A549 (cell line): ENCODE results near the gene TNNI3K. TPM values are rescaled to one million over a fixed set of nuclear protein-coding genes. Genes with fewer than 3 reads are reported as not detected.

Experiments
- ATAC-seq, 2 experiments: fragments of 200-7000 bp in 1 of 2; fragments of >200 bp in 1 of 2; cut with Nextera tagmentation in 1 of 2; cut with Tn5 transposase in 1 of 2; 3 replicates each; pipeline versions ENCODE4 v1.8.0 to v1.9.1; 2018 to 2020; ENCODE audit warnings: mild to moderate bottlenecking in 1 of 2, moderate library complexity in 1 of 2
- CTCF ChIA-PET: fragments of 300-600 bp; sonication (Branson Sonifier 250); formaldehyde crosslinking; extraction: SDS; loops from one replicate; lab custom pipeline; 2021; ENCODE audit warnings: antibody characterized with exemption, inconsistent platforms; lab: Yijun Ruan, JAX
- POLR2A ChIA-PET: fragments of 350-600 bp; formaldehyde crosslinking; extraction: SDS; loops from one replicate; lab custom pipeline; 2021; ENCODE audit warnings: antibody characterized with exemption, inconsistent platforms; lab: Yijun Ruan, JAX
- DNase-seq, 2 experiments: peaks; one replicate each; pipeline versions ENCODE4 v3.0.0 to v3.0.0-alpha.2; 2011 to 2016; ENCODE audit warnings: low read depth in 1 of 2, low spot score in 1 of 2
- FAIRE-seq: peaks from 2 replicates; lab custom pipeline; 2011; peaks lifted over from hg19 to GRCh38; lab: Jason Lieb, UNC
- H3K27ac ChIP-seq, 2 experiments: fragments of >200 bp; sonication (Bioruptor Twin); formaldehyde crosslinking; 3 replicates each; pipeline ENCODE4 v1.5.1; 2016 to 2017
- H3K4me1 ChIP-seq: fragments of >200 bp; sonication (Bioruptor Twin); formaldehyde crosslinking; 3 replicates; pipeline ENCODE4 v1.6.1; 2016
- H3K4me2 ChIP-seq: fragments of >200 bp; sonication (Bioruptor Twin); formaldehyde crosslinking; 3 replicates; pipeline ENCODE4 v1.6.1; 2016
- H3K4me3 ChIP-seq: fragments of >200 bp; sonication (Bioruptor Twin); formaldehyde crosslinking; 3 replicates; pipeline ENCODE4 v1.5.1; 2016
- H3K9me3 ChIP-seq: fragments of >200 bp; sonication (Bioruptor Twin); formaldehyde crosslinking; 3 replicates; pipeline ENCODE4 v1.6.1; 2016
- ATOH8 ChIP-seq: fragments of 250-450 bp; sonication (Bioruptor Pico); IDR thresholded peaks from 2 replicates; pipeline ENCODE4 v1.5.0; 2020; ENCODE audit warnings: low read depth, mild to moderate bottlenecking, moderate library complexity
- BCL3 ChIP-seq: fragments of >200 bp; sonication (Bioruptor Twin); formaldehyde crosslinking; IDR thresholded peaks from 3 replicates; pipeline ENCODE4 v1.6.1; 2016
- BHLHE40 ChIP-seq: IDR thresholded peaks from 2 replicates; pipeline ENCODE4 v1.6.1; 2012; ENCODE audit warnings: low read depth, low read length, inconsistent platforms
- CHD2 ChIP-seq: fragments of 150-350 bp; IDR thresholded peaks from 2 replicates; pipeline ENCODE4 v1.6.1; 2014; ENCODE audit warnings: low read length; ENCODE audit not compliant: partially characterized antibody
- E2F6 ChIP-seq: IDR thresholded peaks from 2 replicates; pipeline ENCODE4 v1.6.1; 2012; ENCODE audit warnings: low read depth, borderline replicate concordance
- EHF ChIP-seq: fragments of 250-450 bp; sonication (Bioruptor Pico); IDR thresholded peaks from 2 replicates; pipeline ENCODE4 v1.5.0; 2020; ENCODE audit warnings: mild to moderate bottlenecking
- EP300 ChIP-seq, 2 experiments: fragments of >200 bp; sonication (Bioruptor Twin); formaldehyde crosslinking; IDR thresholded peaks; 2 replicates in 1 of 2; 3 replicates in 1 of 2; pipeline ENCODE4 v1.6.1; 2016 to 2017
- ESRRA ChIP-seq: fragments of 150-350 bp; IDR thresholded peaks from 2 replicates; pipeline ENCODE4 v1.6.1; 2014; ENCODE audit warnings: mild to moderate bottlenecking, low read length, borderline replicate concordance
- FOSB ChIP-seq: fragments of 250-450 bp; sonication (Bioruptor Pico); IDR thresholded peaks from 2 replicates; pipeline ENCODE4 v1.5.0; 2020; ENCODE audit warnings: mild to moderate bottlenecking, moderate library complexity
- FOSL2 ChIP-seq, 2 experiments: fragments of 450-650 bp in 1 of 2; fragments of >200 bp in 1 of 2; sonication (Bioruptor Twin) in 1 of 2; formaldehyde crosslinking; IDR thresholded peaks; 2 replicates each; pipeline versions ENCODE4 v1.5.0 to v1.6.1; 2016 to 2020; ENCODE audit warnings: mild to moderate bottlenecking in 1 of 2, moderate library complexity in 1 of 2
- GATA3 ChIP-seq: IDR thresholded peaks from 2 replicates; pipeline ENCODE4 v1.6.1; 2012; ENCODE audit warnings: borderline replicate concordance
- HOXB13 ChIP-seq: fragments of 250-450 bp; sonication (Bioruptor Pico); IDR thresholded peaks from 2 replicates; pipeline ENCODE4 v1.5.0; 2020; ENCODE audit warnings: low read depth, mild to moderate bottlenecking, moderate library complexity
- JUN ChIP-seq, 2 experiments: fragments of >200 bp; sonication (Bioruptor Twin); formaldehyde crosslinking; IDR thresholded peaks; 2 replicates in 1 of 2; 3 replicates in 1 of 2; pipeline ENCODE4 v1.6.1; 2016 to 2017
- JUNB ChIP-seq: fragments of >200 bp; sonication (Bioruptor Twin); formaldehyde crosslinking; IDR thresholded peaks from 2 replicates; pipeline ENCODE4 v1.6.1; 2016
- MAFK ChIP-seq: fragments of 450-650 bp; IDR thresholded peaks from 2 replicates; pipeline ENCODE4 v1.6.1; 2014; ENCODE audit not compliant: partially characterized antibody
- NFE2L2 ChIP-seq: fragments of 150-350 bp; conservative IDR thresholded peaks from 2 replicates; pipeline ENCODE4 v1.6.1; 2014; ENCODE audit warnings: low read length
- NR3C1 ChIP-seq: fragments of >200 bp; sonication (Bioruptor Twin); formaldehyde crosslinking; IDR thresholded peaks from 3 replicates; pipeline ENCODE4 v1.6.1; 2017
- PHF8 ChIP-seq: fragments of 200-600 bp; sonication (generic); IDR thresholded peaks from 2 replicates; pipeline ENCODE4 v1.6.1; 2016; ENCODE audit warnings: low read depth, mild to moderate bottlenecking, antibody characterized with exemption, moderate library complexity, borderline replicate concordance
- RAD21 ChIP-seq, 2 experiments: fragments of >200 bp in 1 of 2; sonication (Bioruptor Twin) in 1 of 2; formaldehyde crosslinking in 1 of 2; IDR thresholded peaks in 1 of 2; conservative IDR thresholded peaks in 1 of 2; 2 replicates in 1 of 2; 3 replicates in 1 of 2; pipeline ENCODE4 v1.6.1; 2012 to 2018; ENCODE audit warnings: inconsistent platforms in 1 of 2
- RCOR1 ChIP-seq: fragments of 150-350 bp; IDR thresholded peaks from 2 replicates; pipeline ENCODE4 v1.6.1; 2014; ENCODE audit warnings: antibody characterized with exemption, low read length, low read depth
- RNF2 ChIP-seq: fragments of 200-600 bp; sonication (generic); IDR thresholded peaks from 2 replicates; pipeline ENCODE4 v1.6.1; 2016; ENCODE audit warnings: low read depth, mild to moderate bottlenecking, antibody characterized with exemption, moderate library complexity, borderline replicate concordance
- SREBF2 ChIP-seq: fragments of 450-650 bp; IDR thresholded peaks from 2 replicates; pipeline ENCODE4 v1.6.1; 2014; ENCODE audit warnings: mild to moderate bottlenecking, moderate library complexity
- ZC3H11A ChIP-seq: fragments of 450-650 bp; IDR thresholded peaks from 2 replicates; pipeline ENCODE4 v1.6.1; 2014; ENCODE audit warnings: antibody characterized with exemption, mild to moderate bottlenecking
- ZNF302 ChIP-seq: fragments of 250-450 bp; sonication (Bioruptor Pico); IDR thresholded peaks from 2 replicates; pipeline ENCODE4 v1.9.0; 2021; ENCODE audit warnings: inconsistent platforms, mild to moderate bottlenecking, moderate library complexity
- WGBS: methylation state at CpG from one replicate; pipeline ENCODE4 v1.1.6; 2017; ENCODE audit errors: missing lambda C conversion rate; 5-methylcytosine and 5-hydroxymethylcytosine counted together
- polyA plus RNA-seq, 4 experiments: library from polyadenylated mRNA; depleted of rRNA in 3 of 4; stranded (reverse); fragments of >200 nt; fragmentation: RNase III in 1 of 4; extraction: RNeasy Plus Mini Kit Qiagen cat#74134 plus additional on column Dnase treatment in 1 of 4; gene quantifications; 2 replicates in 3 of 4; 3 replicates in 1 of 4; pipeline ENCODE4 v1.2.3, GENCODE V29; 2011 to 2017
- TF ChIP-seq, protein P1 (sequence below): fragments of 450-650 bp; IDR thresholded peaks from 2 replicates; pipeline ENCODE4 v1.6.1; 2014; ENCODE audit warnings: antibody characterized with exemption

Gene TNNI3K
- polyA plus RNA-seq, 2 of the 4 experiments (the other 2 are of a cell fraction) = 0.67 TPM; not detected in 1

DNA sequence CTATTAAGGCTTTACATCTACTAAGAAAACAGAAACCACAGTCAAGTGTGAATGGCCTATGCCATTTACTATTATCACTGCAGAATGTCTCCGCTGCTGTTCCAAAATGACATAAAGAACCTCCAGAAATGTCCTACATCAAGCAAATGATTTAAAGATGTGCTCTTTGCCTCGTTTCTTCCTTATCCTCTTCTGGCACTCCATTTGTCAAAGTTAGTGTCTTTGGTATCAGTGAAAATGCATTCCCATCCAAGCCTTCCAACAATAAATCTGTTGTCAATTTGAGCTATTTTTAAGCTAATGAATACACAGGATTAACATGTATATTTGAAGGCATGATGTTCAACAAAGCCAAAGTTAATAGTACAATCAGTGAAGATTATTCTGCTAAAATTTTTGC, 171.6 kb downstream of the TNNI3K start:
- FAIRE-seq (no peak), ATAC-seq (no peak), DNase-seq (no peak)
- Histone ChIP-seq H3K4me2 (no peak overlapping the region), H3K9me3 (no peaks in the 10 kb centered on the region), H3K4me3 (no peak overlapping the region), H3K4me1 (no peaks in the 10 kb centered on the region), H3K27ac (no peak overlapping the region)
- CTCF ChIA-PET = no interaction called here
- no peak for TF ChIP-seq RNF2
- no peak for TF ChIP-seq ZC3H11A
- TF ChIP-seq RAD21 (conservative IDR thresholded peaks at IDR 0.05 in 1 of 2, IDR thresholded peaks at IDR 0.05 in 1 of 2) = no peak
- 21% methylated on average over 2 of the region's 2 CpGs for WGBS
- POLR2A ChIA-PET = no interaction called here

DNA sequence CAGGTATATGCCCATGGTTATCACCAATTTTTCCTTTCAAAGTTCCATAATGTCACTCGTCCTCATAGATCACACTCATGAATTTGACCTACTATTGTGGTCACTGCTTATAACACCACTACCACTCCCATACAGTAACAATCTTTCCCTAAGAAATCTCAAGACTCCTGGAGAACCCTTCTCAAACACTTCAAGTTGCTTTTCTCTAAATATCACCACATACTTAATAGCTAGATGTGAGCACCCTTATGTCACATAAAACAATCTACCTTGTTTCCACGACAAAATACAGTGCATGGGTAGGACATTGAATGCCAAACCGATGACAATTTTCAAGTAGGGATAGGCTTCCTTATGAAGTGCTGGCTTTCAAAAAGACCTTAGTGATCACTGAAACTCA, 172.7 kb downstream of the TNNI3K start:
- TF ChIP-seq FOSL2 (IDR thresholded peaks at IDR 0.05) (no peak), FOSL2 (CRISPR knock-in tag; IDR thresholded peaks at IDR 0.05) (no peak), ATOH8 (CRISPR knock-in tag) (no peak), MAFK (no peak), FOSB (CRISPR knock-in tag) (no peak)
- TF ChIP-seq, protein P1, sequence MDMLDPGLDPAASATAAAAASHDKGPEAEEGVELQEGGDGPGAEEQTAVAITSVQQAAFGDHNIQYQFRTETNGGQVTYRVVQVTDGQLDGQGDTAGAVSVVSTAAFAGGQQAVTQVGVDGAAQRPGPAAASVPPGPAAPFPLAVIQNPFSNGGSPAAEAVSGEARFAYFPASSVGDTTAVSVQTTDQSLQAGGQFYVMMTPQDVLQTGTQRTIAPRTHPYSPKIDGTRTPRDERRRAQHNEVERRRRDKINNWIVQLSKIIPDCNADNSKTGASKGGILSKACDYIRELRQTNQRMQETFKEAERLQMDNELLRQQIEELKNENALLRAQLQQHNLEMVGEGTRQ = no peak
- POLR2A ChIA-PET = no interaction called here
- DNase-seq (no peak), FAIRE-seq (no peak), ATAC-seq (no peak)
- 15% methylated on average over 3 of the region's 3 CpGs for WGBS
- Histone ChIP-seq H3K4me2 (no peak overlapping the region), H3K9me3 (no peaks in the 10 kb centered on the region), H3K4me1 (no peaks in the 10 kb centered on the region), H3K27ac (no peak overlapping the region), H3K4me3 (no peak overlapping the region)
- CTCF ChIA-PET = no interaction called here

- no peaks in the 10 kb centered on the region for H3K9me3 ChIP-seq
- no peaks in the 10 kb centered on the region for H3K4me1 ChIP-seq
- H3K27ac ChIP-seq = no peak overlapping the region
- no peak for DNase-seq
- CTCF ChIA-PET = no interaction called here
- ATAC-seq = no peak
- H3K4me3 ChIP-seq = no peak overlapping the region
- POLR2A ChIA-PET = no interaction called here
- H3K4me2 ChIP-seq = no peak overlapping the region
- no peak for FAIRE-seq
- TF ChIP-seq CHD2 = no peak
- TF ChIP-seq ESRRA = no peak
- TF ChIP-seq EHF (CRISPR knock-in tag) = no peak
- TF ChIP-seq HOXB13 (CRISPR knock-in tag) = no peak
- no peak for TF ChIP-seq ZNF302 (CRISPR knock-in tag)
- no peak for TF ChIP-seq RAD21 (conservative IDR thresholded peaks at IDR 0.05 in 1 of 2, IDR thresholded peaks at IDR 0.05 in 1 of 2)
- no peak for TF ChIP-seq ZC3H11A
- no peak for TF ChIP-seq NFE2L2
- no peak for TF ChIP-seq MAFK
- no peak for TF ChIP-seq E2F6
- no peak for TF ChIP-seq EP300 (IDR thresholded peaks at IDR 0.05)
- TF ChIP-seq PHF8 = no peak
- TF ChIP-seq RCOR1 = no peak
- TF ChIP-seq BCL3 = no peak
- no peak for TF ChIP-seq JUN (IDR thresholded peaks at IDR 0.05)
- no peak for TF ChIP-seq JUNB
- TF ChIP-seq GATA3 = no peak
- no peak for TF ChIP-seq NR3C1
- TF ChIP-seq BHLHE40 = no peak
- no peak for TF ChIP-seq SREBF2
- TF ChIP-seq, all 56 proteins: peak for 0
- 4% methylated on average over 3 of the region's 3 CpGs for WGBS
Observed at GRCh38 chr1:74412244-74412643, 177.1 kb downstream of the TNNI3K start.
